ENCODE results near the gene PRKCH. TPM values are rescaled to one million over a fixed set of nuclear protein-coding genes. Genes with fewer than 3 reads are reported as not detected.

PRKCH gene
- total RNA-seq, 2 donors from 2014 or later = 7.2 to 8.6 TPM

- Histone ChIP-seq H3K9me3 (ENCODE audit: control insufficient read depth, low read length) (no peaks in the 10 kb centered on the region), H3K9ac (ENCODE audit: extremely low read depth, low read length, poor library complexity, severe bottlenecking) (no peak overlapping the region), H3K27ac (ENCODE audit: low read depth, low read length) (no peak overlapping the region), H3K4me1 (ENCODE audit: control insufficient read depth, insufficient read depth, low read length) (peaks cover 15% of the 10 kb centered on the region), H3K36me3 (ENCODE audit: control insufficient read depth, insufficient read depth, low read length) (no peaks in the 10 kb centered on the region), H3K27me3 (ENCODE audit: control insufficient read depth, insufficient read depth, low read length, poor library complexity, severe bottlenecking) (no peaks in the 10 kb centered on the region), H3K4me3 (ENCODE audit: low read length) (no peak overlapping the region)
- no peak overlapping the region for H3K4me3 Mint-ChIP-seq
- no peak for TF ChIP-seq CTCF (conservative IDR thresholded peaks at IDR 0.05)
- 94 to 100% methylated on average over 1 to 3 of the region's 4 CpGs for WGBS, 2 experiments (ENCODE audit: insufficient coverage in 1 of 2, insufficient read length in 1 of 2)
- DNase-seq = peak; percentile 17
- H3K4me1 Mint-ChIP-seq = peaks cover 44% of the 10 kb centered on the region
- H3K36me3 Mint-ChIP-seq (ENCODE audit: low read depth) = no peaks in the 10 kb centered on the region
- H3K27ac Mint-ChIP-seq = no peak overlapping the region
- H3K27me3 Mint-ChIP-seq (ENCODE audit: insufficient read depth) = no peaks in the 10 kb centered on the region
- no peaks in the 10 kb centered on the region for H3K9me3 Mint-ChIP-seq
Measured at GRCh38 chr14:61586544-61587055, 265.2 kb downstream of the PRKCH start.

GRCh38 chr14:61587081-61587713 lies 265.8 kb downstream of the PRKCH start:
- Mint-ChIP-seq H3K9me3 (peaks cover under 1% of the 10 kb centered on the region), H3K27ac (no peak overlapping the region), H3K4me3 (no peak overlapping the region), H3K36me3 (ENCODE audit: low read depth) (no peaks in the 10 kb centered on the region), H3K27me3 (ENCODE audit: insufficient read depth) (no peaks in the 10 kb centered on the region), H3K4me1 (peaks cover 39% of the 10 kb centered on the region)
- no peaks in the 10 kb centered on the region for H3K27me3 ChIP-seq (ENCODE audit: control insufficient read depth, insufficient read depth, low read length, poor library complexity, severe bottlenecking)
- 94 to 100% methylated on average over 3 to 5 of the region's 5 CpGs for WGBS, 2 experiments (ENCODE audit: insufficient coverage in 1 of 2, insufficient read length in 1 of 2)
- no peak overlapping the region for H3K27ac ChIP-seq (ENCODE audit: low read depth, low read length)
- H3K9ac ChIP-seq (ENCODE audit: extremely low read depth, low read length, poor library complexity, severe bottlenecking) = no peak overlapping the region
- peak; percentile 9 for DNase-seq
- no peaks in the 10 kb centered on the region for H3K36me3 ChIP-seq (ENCODE audit: control insufficient read depth, insufficient read depth, low read length)
- TF ChIP-seq CTCF (conservative IDR thresholded peaks at IDR 0.05) = no peak
- peaks cover 13% of the 10 kb centered on the region for H3K4me1 ChIP-seq (ENCODE audit: control insufficient read depth, insufficient read depth, low read length)
- no peaks in the 10 kb centered on the region for H3K9me3 ChIP-seq (ENCODE audit: control insufficient read depth, low read length)
- no peak overlapping the region for H3K4me3 ChIP-seq (ENCODE audit: low read length)

- Mint-ChIP-seq H3K4me3 (no peak overlapping the region), H3K4me1 (peaks cover 39% of the 10 kb centered on the region), H3K27me3 (ENCODE audit: insufficient read depth) (no peaks in the 10 kb centered on the region), H3K27ac (no peak overlapping the region), H3K9me3 (peaks cover 5% of the 10 kb centered on the region), H3K36me3 (ENCODE audit: low read depth) (no peaks in the 10 kb centered on the region)
- WGBS, 2 experiments (ENCODE audit: insufficient coverage in 1 of 2, insufficient read length in 1 of 2) = 70 to 93% methylated on average over 2 to 6 of the region's 6 CpGs
- Histone ChIP-seq H3K4me3 (ENCODE audit: low read length) (no peak overlapping the region), H3K4me1 (ENCODE audit: control insufficient read depth, insufficient read depth, low read length) (peaks cover 10% of the 10 kb centered on the region), H3K27me3 (ENCODE audit: control insufficient read depth, insufficient read depth, low read length, poor library complexity, severe bottlenecking) (no peaks in the 10 kb centered on the region), H3K9ac (ENCODE audit: extremely low read depth, low read length, poor library complexity, severe bottlenecking) (no peak overlapping the region), H3K9me3 (ENCODE audit: control insufficient read depth, low read length) (no peaks in the 10 kb centered on the region), H3K27ac (ENCODE audit: low read depth, low read length) (no peak overlapping the region), H3K36me3 (ENCODE audit: control insufficient read depth, insufficient read depth, low read length) (no peaks in the 10 kb centered on the region)
- no peak for DNase-seq
- no peak for TF ChIP-seq CTCF (conservative IDR thresholded peaks at IDR 0.05)
Measured at GRCh38 chr14:61588419-61588901, 267.1 kb downstream of the PRKCH start.

All from endodermal cell (in vitro differentiated cells).